Ovary (tissue), 3 donors: Measurements from ENCODE around the gene CAMKK2.
"Not testable (repeated sequence)": the region's sequence is repeated elsewhere in the genome, so short reads cannot be mapped to it uniquely, and the experiment has no call there.

Source experiments
- POLR2A ChIP-seq: fragments of 450-650 bp; IDR thresholded peaks from one replicate; pipeline ENCODE4 v1.6.1; 2017; ENCODE audit warnings: antibody characterized with exemption, mild to moderate bottlenecking, moderate library complexity
- TF ChIP-seq, protein P1 (sequence below), 3 donors: fragments of 450-650 bp in 2 of 3; fragments of 200-600 bp in 1 of 3; IDR thresholded peaks; one replicate each; pipeline versions ENCODE4 v1.5.1 to v1.8.0; 2016 to 2022; ENCODE audit warnings: antibody characterized with exemption in 3 of 3, mild to moderate bottlenecking in 1 of 3
- donor health status: DM: no; HTN: no; CAD: no.

DNA sequence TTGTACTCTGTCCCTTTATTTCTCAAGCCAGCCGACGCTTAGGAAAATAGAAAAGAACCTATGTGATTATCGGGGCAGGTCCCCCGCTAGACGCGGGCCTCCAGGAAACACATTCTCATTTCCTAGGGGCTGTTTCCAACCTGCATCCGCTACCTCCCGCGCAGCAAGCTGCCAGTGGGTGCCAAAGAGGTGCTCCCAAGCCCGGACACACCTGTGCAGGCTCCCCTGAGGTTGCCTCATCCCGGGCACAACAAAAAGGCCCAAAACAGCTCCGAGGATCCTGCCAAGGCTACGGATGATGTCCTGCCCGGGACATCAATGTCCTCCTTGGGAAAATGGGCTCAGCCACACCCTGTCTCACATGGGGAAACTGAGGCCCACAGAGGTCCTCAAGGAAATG, 15.4 kb downstream of the CAMKK2 start:
- TF ChIP-seq, protein P1, sequence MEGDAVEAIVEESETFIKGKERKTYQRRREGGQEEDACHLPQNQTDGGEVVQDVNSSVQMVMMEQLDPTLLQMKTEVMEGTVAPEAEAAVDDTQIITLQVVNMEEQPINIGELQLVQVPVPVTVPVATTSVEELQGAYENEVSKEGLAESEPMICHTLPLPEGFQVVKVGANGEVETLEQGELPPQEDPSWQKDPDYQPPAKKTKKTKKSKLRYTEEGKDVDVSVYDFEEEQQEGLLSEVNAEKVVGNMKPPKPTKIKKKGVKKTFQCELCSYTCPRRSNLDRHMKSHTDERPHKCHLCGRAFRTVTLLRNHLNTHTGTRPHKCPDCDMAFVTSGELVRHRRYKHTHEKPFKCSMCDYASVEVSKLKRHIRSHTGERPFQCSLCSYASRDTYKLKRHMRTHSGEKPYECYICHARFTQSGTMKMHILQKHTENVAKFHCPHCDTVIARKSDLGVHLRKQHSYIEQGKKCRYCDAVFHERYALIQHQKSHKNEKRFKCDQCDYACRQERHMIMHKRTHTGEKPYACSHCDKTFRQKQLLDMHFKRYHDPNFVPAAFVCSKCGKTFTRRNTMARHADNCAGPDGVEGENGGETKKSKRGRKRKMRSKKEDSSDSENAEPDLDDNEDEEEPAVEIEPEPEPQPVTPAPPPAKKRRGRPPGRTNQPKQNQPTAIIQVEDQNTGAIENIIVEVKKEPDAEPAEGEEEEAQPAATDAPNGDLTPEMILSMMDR (IDR thresholded peaks at IDR 0.05) = not testable (repeated sequence)
- TF ChIP-seq POLR2A = not testable (repeated sequence)
